ENCODE data around the gene VANGL2. TPM values are rescaled to one million over a fixed set of nuclear protein-coding genes. Genes with fewer than 3 reads are reported as not detected.
A peak's percentile ranks its signal among the peaks of the same experiment; 100 is the strongest.

The VANGL2 gene
- total and polyA plus RNA-seq, 4 donors: 0.07 to 1.4 (median 0.12) TPM

DNA sequence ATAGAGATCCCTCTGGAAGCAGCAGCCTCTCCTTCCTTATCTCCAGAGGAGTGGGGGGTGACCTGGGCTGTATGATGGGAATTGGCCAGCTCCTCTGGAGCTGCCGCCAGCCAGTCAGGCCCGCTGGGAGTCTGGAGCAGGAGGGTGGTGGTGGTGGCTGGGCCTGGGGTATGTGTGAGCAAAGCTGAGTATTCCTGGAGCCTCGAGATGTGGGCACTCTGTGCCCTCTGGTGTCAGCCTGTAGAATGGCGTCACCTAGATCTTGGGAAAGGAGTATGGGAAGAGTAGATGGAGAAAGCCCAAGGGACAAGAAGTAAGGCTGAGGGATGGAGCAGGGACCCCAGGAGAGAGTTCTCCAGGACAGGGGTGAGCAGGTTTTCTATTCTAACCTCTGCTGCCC is 16.0 kb downstream of the VANGL2 start:
- no peaks in the 10 kb centered on the region for H3K36me3 ChIP-seq (ENCODE audit: control insufficient read depth in 4 of 4, insufficient read depth in 3 of 4, low read depth in 1 of 4, low read length in 3 of 4)
- H3K27ac ChIP-seq (ENCODE audit: low read depth in 1 of 2, low read length in 2 of 2): no peak overlapping the region
- H3K4me1 ChIP-seq (ENCODE audit: control insufficient read depth in 4 of 4, insufficient read depth in 4 of 4, low read length in 3 of 4): no peaks in the 10 kb centered on the region
- DNase-seq (ENCODE audit: low spot score): no peak
- H3K4me3 ChIP-seq (ENCODE audit: low read depth in 1 of 3, low read length in 3 of 3): no peak overlapping the region
- H3K9ac ChIP-seq (ENCODE audit: low read depth in 1 of 2, low read length in 2 of 2): no peak overlapping the region
- WGBS: 65% methylated on average over 4 of the region's 4 CpGs
- no peaks in the 10 kb centered on the region for H3K9me3 ChIP-seq (ENCODE audit: control insufficient read depth in 4 of 4, low read length in 3 of 4)
- peaks cover 0 to 2% (median 0%) of the 10 kb centered on the region in 4 donors for H3K27me3 ChIP-seq (ENCODE audit: control insufficient read depth in 4 of 4, insufficient read depth in 4 of 4, low read length in 3 of 4)
- no peak for TF ChIP-seq FOXA2 (IDR thresholded peaks at IDR 0.05)
- TF ChIP-seq RAD21 (IDR thresholded peaks at IDR 0.05): peak; percentile 38 to 61

DNA sequence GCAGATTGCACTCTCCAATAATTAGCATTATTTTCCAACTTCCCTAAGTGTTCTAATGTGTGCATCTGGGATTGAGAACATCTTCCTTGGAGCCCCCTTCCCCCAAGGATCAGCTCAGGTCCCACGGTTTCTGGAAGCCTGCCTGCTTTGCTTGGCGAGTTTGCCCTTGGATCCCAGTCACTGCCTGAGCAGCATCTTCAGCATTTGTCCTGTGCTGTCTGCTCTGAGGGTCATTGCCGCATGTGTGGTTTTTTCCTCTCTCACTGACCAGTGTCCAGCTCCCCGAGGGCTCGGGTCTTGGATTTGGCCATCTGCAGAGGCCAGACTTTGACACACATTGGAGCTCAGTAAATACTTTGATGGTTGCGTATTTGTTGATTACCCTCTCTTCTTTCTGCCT is 18.1 kb downstream of the VANGL2 start:
- H3K9me3 ChIP-seq (ENCODE audit: control insufficient read depth in 4 of 4, low read length in 3 of 4): no peaks in the 10 kb centered on the region
- peaks cover 0 to 2% (median 0%) of the 10 kb centered on the region in 4 donors for H3K27me3 ChIP-seq (ENCODE audit: control insufficient read depth in 4 of 4, insufficient read depth in 4 of 4, low read length in 3 of 4)
- WGBS: 77% methylated on average over 6 of the region's 6 CpGs
- TF ChIP-seq, protein P1, sequence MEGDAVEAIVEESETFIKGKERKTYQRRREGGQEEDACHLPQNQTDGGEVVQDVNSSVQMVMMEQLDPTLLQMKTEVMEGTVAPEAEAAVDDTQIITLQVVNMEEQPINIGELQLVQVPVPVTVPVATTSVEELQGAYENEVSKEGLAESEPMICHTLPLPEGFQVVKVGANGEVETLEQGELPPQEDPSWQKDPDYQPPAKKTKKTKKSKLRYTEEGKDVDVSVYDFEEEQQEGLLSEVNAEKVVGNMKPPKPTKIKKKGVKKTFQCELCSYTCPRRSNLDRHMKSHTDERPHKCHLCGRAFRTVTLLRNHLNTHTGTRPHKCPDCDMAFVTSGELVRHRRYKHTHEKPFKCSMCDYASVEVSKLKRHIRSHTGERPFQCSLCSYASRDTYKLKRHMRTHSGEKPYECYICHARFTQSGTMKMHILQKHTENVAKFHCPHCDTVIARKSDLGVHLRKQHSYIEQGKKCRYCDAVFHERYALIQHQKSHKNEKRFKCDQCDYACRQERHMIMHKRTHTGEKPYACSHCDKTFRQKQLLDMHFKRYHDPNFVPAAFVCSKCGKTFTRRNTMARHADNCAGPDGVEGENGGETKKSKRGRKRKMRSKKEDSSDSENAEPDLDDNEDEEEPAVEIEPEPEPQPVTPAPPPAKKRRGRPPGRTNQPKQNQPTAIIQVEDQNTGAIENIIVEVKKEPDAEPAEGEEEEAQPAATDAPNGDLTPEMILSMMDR (IDR thresholded peaks at IDR 0.05; ENCODE audit: low read depth, low read length, missing input control): no peak
- TF ChIP-seq TAF1 (conservative IDR thresholded peaks at IDR 0.05) (no peak), FOXA1 (IDR thresholded peaks at IDR 0.05) (no peak), GABPA (IDR thresholded peaks at IDR 0.05 in 1 of 2, conservative IDR thresholded peaks at IDR 0.05 in 1 of 2) (no peak), RXRA (IDR thresholded peaks at IDR 0.05) (no peak), SP1 (IDR thresholded peaks at IDR 0.05) (no peak), NR2F2 (IDR thresholded peaks at IDR 0.05) (no peak), HNF4G (IDR thresholded peaks at IDR 0.05) (no peak)
- TF ChIP-seq, protein P2, sequence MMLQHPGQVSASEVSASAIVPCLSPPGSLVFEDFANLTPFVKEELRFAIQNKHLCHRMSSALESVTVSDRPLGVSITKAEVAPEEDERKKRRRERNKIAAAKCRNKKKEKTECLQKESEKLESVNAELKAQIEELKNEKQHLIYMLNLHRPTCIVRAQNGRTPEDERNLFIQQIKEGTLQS (IDR thresholded peaks at IDR 0.05): no peak
- TF ChIP-seq, protein P3, sequence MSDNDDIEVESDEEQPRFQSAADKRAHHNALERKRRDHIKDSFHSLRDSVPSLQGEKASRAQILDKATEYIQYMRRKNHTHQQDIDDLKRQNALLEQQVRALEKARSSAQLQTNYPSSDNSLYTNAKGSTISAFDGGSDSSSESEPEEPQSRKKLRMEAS (IDR thresholded peaks at IDR 0.05): no peak
- TF ChIP-seq, protein P4, sequence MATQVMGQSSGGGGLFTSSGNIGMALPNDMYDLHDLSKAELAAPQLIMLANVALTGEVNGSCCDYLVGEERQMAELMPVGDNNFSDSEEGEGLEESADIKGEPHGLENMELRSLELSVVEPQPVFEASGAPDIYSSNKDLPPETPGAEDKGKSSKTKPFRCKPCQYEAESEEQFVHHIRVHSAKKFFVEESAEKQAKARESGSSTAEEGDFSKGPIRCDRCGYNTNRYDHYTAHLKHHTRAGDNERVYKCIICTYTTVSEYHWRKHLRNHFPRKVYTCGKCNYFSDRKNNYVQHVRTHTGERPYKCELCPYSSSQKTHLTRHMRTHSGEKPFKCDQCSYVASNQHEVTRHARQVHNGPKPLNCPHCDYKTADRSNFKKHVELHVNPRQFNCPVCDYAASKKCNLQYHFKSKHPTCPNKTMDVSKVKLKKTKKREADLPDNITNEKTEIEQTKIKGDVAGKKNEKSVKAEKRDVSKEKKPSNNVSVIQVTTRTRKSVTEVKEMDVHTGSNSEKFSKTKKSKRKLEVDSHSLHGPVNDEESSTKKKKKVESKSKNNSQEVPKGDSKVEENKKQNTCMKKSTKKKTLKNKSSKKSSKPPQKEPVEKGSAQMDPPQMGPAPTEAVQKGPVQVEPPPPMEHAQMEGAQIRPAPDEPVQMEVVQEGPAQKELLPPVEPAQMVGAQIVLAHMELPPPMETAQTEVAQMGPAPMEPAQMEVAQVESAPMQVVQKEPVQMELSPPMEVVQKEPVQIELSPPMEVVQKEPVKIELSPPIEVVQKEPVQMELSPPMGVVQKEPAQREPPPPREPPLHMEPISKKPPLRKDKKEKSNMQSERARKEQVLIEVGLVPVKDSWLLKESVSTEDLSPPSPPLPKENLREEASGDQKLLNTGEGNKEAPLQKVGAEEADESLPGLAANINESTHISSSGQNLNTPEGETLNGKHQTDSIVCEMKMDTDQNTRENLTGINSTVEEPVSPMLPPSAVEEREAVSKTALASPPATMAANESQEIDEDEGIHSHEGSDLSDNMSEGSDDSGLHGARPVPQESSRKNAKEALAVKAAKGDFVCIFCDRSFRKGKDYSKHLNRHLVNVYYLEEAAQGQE (IDR thresholded peaks at IDR 0.05): no peak
- H3K36me3 ChIP-seq (ENCODE audit: control insufficient read depth in 4 of 4, insufficient read depth in 3 of 4, low read depth in 1 of 4, low read length in 3 of 4): no peaks in the 10 kb centered on the region
- no peak overlapping the region for H3K27ac ChIP-seq (ENCODE audit: low read depth in 1 of 2, low read length in 2 of 2)
- H3K4me3 ChIP-seq (ENCODE audit: low read depth in 1 of 3, low read length in 3 of 3): no peak overlapping the region
- DNase-seq (ENCODE audit: low spot score): no peak
- no peak overlapping the region for H3K9ac ChIP-seq (ENCODE audit: low read depth in 1 of 2, low read length in 2 of 2)
- H3K4me1 ChIP-seq (ENCODE audit: control insufficient read depth in 4 of 4, insufficient read depth in 4 of 4, low read length in 3 of 4): no peaks in the 10 kb centered on the region

Measured in liver (tissue), 9 donors.